ENCODE measurements around the gene RALGPS2.

The RALGPS2 gene

DNA sequence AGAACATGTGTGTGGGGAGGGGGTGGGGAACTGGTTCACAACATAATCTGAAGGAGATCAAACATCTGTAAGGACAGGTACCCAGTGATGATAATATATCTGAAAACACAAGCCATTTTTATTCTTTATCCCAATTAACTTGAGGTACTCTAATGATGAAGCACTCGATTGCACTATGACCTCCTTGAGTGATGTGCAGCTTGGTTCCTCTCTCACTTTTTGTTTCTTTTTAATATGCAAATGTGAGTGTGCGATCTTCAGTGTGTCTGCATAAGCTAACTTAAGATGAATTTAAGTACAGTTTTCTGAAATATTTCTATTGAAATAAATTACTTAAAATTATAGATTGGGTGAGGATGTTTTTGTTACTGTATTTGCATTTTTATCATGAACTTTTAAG lies 196.5 kb downstream of the RALGPS2 start (continued):
- no peak for TF ChIP-seq ZNF350 (tag by site-specific recombination; IDR thresholded peaks at IDR 0.05)
- TF ChIP-seq ZNF266 (tag by site-specific recombination; IDR thresholded peaks at IDR 0.05; ENCODE audit: low read depth): no peak

DNA sequence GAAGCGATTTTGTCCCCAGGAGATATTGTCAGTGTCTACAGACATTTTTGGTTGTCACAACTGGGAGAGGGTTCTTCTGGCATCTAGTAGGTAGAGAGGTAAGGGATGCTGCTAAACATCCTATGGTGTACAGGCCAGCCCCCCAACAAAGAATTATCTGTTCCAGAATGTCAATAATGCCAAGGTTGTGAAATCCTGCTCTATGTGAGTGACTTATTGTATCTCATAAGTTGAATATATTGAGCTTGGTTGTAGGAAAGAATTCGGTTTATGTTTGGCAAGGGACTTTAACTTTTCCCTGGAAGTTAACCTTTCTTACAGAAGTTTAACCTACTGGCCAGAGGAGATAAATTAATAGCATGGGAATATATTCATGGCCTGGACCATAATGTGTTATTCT lies 198.5 kb downstream of the RALGPS2 start:
- POLR2A ChIA-PET: no interaction called here
- Histone ChIP-seq H3K4me3 (ENCODE audit: low read depth, low read length) (no peak overlapping the region), H3K36me3 (ENCODE audit: control insufficient read depth in 2 of 2, insufficient read depth in 1 of 2, low read length in 2 of 2) (no peaks in the 10 kb centered on the region), H3K9me3 (ENCODE audit: control insufficient read depth, insufficient read depth, low read depth, low read length) (no peaks in the 10 kb centered on the region), H3K4me1 (ENCODE audit: control insufficient read depth, insufficient read depth, low read length) (no peaks in the 10 kb centered on the region), H3K27ac (ENCODE audit: extremely low read depth, low read depth, low read length) (no peak overlapping the region)
- TF ChIP-seq OSR2 (tag by site-specific recombination; IDR thresholded peaks at IDR 0.05) (no peak), ZBTB48 (tag by site-specific recombination; IDR thresholded peaks at IDR 0.05) (no peak), AEBP2 (tag by site-specific recombination; IDR thresholded peaks at IDR 0.05; ENCODE audit: borderline replicate concordance) (no peak), ZNF26 (tag by site-specific recombination; IDR thresholded peaks at IDR 0.05) (no peak), ZNF488 (tag by site-specific recombination; IDR thresholded peaks at IDR 0.05) (no peak), ZNF148 (tag by site-specific recombination; IDR thresholded peaks at IDR 0.05; ENCODE audit: borderline replicate concordance) (no peak), ZNF501 (tag by site-specific recombination; IDR thresholded peaks at IDR 0.05) (no peak)
- TF ChIP-seq, protein P1, sequence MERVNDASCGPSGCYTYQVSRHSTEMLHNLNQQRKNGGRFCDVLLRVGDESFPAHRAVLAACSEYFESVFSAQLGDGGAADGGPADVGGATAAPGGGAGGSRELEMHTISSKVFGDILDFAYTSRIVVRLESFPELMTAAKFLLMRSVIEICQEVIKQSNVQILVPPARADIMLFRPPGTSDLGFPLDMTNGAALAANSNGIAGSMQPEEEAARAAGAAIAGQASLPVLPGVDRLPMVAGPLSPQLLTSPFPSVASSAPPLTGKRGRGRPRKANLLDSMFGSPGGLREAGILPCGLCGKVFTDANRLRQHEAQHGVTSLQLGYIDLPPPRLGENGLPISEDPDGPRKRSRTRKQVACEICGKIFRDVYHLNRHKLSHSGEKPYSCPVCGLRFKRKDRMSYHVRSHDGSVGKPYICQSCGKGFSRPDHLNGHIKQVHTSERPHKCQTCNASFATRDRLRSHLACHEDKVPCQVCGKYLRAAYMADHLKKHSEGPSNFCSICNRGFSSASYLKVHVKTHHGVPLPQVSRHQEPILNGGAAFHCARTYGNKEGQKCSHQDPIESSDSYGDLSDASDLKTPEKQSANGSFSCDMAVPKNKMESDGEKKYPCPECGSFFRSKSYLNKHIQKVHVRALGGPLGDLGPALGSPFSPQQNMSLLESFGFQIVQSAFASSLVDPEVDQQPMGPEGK (tag by site-specific recombination; IDR thresholded peaks at IDR 0.05): no peak
- CTCF ChIA-PET: no interaction called here

GRCh38 chr1:178926046-178926445 lies 201.0 kb downstream of the RALGPS2 start:
- no peak overlapping the region for H3K27ac ChIP-seq (ENCODE audit: extremely low read depth, low read depth, low read length)
- H3K36me3 ChIP-seq (ENCODE audit: control insufficient read depth in 2 of 2, insufficient read depth in 1 of 2, low read length in 2 of 2): no peaks in the 10 kb centered on the region
- H3K9me3 ChIP-seq (ENCODE audit: control insufficient read depth, insufficient read depth, low read depth, low read length): no peaks in the 10 kb centered on the region
- TF ChIP-seq ZNF155 (tag by site-specific recombination; IDR thresholded peaks at IDR 0.05) (no peak), ZNF184 (tag by site-specific recombination; IDR thresholded peaks at IDR 0.05) (no peak), KLF7 (tag by site-specific recombination; IDR thresholded peaks at IDR 0.05; ENCODE audit: borderline replicate concordance) (no peak), ZNF302 (tag by site-specific recombination; IDR thresholded peaks at IDR 0.05; ENCODE audit: low read depth) (no peak), ZSCAN16 (tag by site-specific recombination; IDR thresholded peaks at IDR 0.05) (no peak), FEZF1 (tag by site-specific recombination; IDR thresholded peaks at IDR 0.05) (no peak), ZNF677 (tag by site-specific recombination; IDR thresholded peaks at IDR 0.05) (no peak), ZFP41 (tag by site-specific recombination; IDR thresholded peaks at IDR 0.05; ENCODE audit: borderline replicate concordance) (no peak), PRDM1 (tag by site-specific recombination; IDR thresholded peaks at IDR 0.05) (no peak), ZXDB (tag by site-specific recombination; IDR thresholded peaks at IDR 0.05) (no peak)
- H3K4me3 ChIP-seq (ENCODE audit: low read depth, low read length): no peak overlapping the region
- ChIA-PET CTCF (no interaction called here), POLR2A (no interaction called here)
- H3K4me1 ChIP-seq (ENCODE audit: control insufficient read depth, insufficient read depth, low read length): no peaks in the 10 kb centered on the region

Data from HEK293 (cell line).